ENCODE measurements around the gene C1orf174.

Gene C1orf174

DNA sequence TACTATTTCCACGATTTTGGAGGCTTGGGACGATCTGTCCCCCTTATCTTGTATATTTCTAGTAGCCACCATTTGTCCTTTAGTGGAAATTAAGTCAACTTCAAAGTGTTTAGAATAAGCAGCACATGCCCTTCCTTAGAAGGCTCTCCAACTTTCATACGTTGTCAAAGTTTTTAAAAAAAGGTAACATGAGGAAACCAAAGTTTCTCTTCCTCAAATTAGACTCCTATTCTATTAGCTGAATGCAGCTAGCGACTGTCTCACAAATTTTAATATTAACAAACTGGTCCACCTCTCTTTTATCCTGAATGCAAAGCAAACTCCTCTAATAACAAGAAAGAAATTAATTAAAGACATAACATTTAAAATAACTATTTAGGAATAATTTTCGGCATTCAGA lies 6.9 kb downstream of the C1orf174 start:
- no peak for DNase-seq

DNA sequence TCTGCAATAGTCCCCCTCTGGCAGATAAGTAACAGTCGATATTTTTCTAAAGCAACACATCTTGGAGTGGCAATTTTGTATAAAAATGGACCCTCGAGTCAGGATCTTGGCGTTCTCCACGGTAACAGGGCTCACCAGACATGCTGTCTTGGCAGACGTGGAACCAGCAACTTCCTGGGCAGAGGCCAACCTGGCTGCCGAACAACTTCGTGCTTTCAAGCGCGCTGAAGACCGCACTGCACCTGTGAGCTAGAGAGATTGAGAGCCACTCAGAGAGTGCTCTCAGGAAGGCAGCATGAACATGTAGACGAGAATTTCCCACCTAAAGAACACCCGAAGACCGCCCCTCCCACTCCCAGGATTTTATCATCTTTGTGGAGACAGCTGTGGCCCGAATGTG lies 7.3 kb downstream of the C1orf174 start:
- no peak for DNase-seq

DNA sequence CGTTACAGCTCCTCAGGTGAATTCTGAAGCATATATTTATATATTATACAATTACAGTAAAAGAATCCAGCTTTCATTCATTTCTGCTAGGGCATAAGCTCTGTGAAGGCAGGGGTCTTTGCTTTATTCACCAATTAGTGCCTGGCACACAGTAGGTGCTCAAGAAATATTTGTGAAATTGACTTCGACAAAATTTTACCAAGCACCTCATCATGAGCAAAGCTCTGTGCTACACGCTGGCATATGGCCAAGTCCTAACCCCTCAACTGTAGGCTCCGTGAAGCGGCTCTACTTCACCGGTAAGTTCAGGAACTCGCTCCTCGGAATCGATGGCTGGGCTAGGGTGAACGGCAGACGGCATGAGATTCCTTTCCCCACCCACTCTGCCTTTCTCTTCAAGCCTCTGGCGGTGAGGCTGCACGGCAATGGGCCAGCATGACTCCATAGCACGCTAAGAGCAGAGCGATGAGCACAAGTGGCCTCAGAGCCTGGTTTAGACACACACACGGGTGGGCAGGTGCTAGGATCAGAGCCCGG lies 8.7 kb downstream of the C1orf174 start:
- no peak for DNase-seq

DNA sequence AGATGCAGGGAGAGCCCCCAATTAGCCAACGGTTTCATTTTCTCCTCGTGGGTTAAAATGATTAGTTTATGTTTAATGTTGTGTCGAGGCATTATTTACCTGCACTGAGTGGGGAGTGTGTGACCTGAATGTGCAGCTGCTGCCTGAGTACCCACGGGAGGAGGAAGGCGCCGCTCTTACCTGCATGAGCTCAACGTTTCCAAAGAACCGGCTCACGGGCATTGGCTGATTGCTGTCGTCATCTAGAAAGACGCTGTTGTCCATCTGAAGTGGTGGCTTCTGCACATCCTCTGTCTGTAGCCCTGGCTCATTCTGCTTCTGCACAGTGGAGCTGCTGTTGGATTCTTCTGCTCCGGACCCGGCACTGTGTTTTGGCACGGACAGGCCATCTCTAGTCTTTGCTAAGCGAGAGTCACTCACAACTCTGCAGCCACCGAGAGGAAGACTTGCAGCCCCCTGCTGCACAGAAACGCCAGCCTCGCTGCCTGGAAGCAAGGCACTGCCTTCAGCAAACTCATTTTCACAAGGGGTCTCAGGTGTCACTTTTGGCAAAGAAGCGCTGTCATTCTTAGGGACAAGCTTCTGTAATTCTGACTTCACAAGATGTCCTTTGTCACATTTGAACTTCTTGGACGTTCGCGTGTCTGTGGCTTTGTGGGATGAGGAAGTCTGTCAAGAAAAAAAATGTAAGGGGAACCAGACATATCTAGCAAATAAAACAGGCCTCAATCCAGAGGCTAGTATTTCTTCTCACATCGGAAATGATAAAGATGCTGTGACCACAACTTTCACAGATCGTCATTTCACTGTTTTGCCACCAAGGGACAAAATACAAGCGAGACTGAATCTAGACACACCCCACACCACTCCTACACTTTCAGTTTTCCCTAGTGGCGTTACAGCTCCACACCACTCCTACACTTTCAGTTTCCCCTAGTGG lies 9.4 kb downstream of the C1orf174 start:
- DNase-seq, result no peak

DNA sequence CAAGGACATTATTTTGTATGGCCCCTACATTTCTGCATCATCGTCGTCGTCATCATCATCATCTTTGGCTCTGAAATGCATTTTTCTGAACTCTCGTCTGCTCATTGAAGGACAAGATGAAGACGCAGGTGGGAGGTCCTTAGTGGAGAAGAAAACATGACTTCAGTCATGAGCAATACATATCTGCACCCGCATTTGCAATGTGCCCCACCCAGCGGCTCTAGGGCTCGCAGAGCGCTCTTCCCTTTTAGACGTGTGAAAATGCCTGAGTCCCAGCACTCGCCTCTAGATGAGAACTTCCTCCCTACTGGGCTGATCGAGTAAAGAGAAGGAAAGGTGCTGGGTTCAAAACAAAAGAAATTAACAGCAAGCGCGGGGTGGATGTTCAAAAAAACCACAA lies 10.1 kb downstream of the C1orf174 start:
- no peak for DNase-seq

DNA sequence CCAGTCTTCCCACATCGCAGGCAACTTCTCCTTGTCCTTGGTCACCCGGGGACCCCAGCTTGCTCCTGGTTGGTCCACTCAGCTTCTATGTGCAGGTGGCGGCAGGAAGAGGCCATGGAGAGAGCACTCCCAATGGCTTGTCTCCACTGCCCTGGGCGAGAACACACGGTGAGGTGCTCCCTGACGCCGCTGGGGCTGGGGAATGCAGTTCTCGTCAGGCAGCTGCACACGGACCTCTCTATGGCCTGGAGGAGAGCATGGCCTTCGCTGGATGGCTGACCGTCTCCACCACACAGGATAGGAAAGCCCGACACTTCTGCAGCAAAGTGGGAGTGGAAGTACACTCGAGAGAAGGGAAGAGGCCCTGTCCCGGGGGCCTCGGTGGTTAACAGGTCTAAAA lies 11.8 kb downstream of the C1orf174 start:
- no peak for DNase-seq

DNA sequence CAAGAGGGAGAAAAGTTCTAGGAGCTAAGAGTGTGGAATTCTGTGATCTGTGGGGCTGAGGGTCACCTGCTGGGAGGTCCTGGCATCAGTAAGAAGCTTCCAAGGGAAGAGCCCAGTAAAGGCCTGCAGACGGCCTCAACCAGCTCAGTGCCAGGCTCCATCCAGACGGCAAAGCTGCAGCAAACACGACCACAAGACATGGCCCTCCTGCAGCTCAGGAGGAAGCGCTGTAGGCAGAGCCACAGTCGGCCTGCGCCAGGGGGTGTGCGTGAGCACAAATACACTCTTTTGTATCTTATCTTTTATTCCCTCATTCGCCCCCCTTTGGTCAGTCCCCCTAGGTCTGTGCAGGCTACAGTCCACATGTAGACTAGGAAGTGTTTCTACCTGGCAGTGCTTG lies 13.4 kb downstream of the C1orf174 start:
- DNase-seq, result no peak

DNA sequence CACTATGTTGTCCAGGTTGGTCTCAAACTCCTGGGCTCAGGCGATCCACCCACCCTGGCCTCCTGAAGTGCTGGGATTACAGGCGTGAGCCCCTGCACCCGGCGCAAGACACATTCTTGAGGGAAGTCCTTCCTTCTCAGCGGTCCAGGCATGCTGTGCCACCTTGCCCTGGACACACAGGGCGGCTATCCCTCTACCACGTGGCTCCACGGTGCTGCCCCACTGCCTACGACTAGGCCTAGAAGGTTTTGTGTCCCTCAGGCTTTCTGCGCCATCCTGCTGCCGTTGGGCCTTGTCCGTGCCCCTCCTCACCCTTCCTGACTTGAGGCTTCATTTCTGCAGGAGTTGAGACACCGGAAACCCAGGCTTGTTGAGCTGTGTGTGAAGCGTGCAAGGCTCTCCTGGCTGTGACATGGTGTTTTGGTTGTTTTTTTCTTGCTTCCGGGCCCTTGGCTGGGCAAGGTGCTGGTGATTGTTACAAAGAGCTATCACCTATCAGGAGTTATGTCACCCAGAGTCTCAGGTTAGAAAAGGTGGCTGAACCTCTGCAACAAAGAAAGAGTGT lies 13.9 kb downstream of the C1orf174 start:
- DNase-seq, result no peak

DNA sequence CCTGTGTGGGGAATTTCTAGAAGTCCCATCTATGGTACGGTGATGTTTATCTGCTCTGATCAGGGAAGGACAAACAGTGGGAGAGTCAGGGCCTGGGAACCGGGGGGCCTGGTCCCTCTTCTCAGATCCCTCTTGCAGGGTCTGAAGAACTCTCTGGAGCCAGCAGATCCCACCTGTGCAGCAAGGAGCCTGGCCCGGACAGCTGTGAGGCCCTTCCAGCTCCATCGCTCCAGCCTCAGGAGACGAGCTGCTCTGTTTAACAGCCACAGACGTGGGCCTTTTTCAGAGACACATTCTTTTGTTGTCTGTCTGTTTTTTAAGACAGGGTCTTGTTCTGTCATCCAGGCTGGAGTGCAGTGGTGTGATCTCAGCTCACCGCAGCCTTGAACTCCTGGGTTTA lies 14.5 kb downstream of the C1orf174 start:
- no peak for DNase-seq

DNA sequence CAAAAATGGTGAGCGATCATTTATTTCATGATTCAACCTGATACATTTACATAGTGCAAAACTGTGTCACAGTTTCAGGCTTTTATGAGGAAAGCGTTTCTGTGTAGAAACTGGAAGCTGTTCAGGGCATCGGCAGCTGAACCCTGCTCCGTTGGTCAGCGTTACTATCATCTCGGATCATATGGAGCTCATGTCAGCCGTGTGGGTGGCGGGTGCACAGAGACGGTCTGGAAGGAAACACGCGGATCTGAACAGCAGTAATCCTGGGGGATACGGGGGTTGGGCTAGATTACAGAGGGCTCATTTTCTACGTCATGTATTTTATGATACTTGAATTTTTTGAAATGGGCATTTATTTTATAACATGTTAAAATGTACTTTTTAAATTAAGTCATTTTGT lies 15.1 kb downstream of the C1orf174 start:
- no peak for DNase-seq

DNA sequence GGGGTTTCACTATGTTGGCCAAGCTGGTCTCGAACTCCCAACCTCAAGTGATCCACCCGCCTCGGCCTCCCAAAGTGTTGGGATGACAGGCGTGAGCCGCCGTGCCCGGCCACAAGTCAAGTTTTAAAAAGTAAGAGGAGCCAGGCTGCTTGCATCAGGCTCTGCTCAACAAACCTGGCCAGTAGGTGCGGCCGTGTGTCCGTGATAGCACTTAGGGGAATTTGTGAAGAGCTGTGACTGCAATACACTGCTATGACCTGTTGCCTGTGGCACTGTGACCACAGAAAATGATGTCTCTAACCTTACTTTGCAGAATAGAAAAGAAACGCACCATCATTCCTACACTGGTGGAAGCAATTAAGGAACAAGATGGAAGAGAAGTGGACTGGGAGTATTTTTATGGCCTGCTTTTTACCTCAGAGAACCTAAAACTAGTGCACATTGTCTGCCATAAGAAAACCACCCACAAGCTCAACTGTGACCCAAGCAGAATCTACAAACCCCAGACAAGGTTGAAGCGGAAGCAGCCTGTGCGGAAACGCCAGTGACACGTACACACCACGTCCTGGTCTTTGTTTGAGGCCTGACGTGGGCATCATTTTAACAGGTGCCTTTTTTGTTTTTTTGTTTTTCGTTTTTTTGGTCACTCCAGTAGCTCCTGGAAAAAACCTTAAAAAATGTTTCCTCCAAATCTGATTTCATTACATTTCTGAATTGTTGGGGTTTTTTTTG lies 16.7 kb downstream of the C1orf174 start:
- DNase-seq, result no peak

DNA sequence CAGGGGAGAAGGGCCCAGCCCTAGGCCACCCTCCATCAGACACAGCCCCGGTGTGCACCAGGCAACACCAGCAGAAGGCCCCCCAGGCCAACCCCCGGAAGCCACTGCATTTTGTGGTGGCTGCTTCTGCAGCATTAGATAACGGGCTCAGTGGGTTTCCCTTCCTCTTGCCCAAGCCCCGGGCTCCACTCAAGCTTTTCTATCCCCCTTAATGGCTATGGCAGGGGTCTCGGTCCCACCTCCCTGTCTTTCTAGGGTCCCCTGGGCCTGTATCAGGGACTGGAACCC lies 18.9 kb downstream of the C1orf174 start:
- no peak for DNase-seq

DNA sequence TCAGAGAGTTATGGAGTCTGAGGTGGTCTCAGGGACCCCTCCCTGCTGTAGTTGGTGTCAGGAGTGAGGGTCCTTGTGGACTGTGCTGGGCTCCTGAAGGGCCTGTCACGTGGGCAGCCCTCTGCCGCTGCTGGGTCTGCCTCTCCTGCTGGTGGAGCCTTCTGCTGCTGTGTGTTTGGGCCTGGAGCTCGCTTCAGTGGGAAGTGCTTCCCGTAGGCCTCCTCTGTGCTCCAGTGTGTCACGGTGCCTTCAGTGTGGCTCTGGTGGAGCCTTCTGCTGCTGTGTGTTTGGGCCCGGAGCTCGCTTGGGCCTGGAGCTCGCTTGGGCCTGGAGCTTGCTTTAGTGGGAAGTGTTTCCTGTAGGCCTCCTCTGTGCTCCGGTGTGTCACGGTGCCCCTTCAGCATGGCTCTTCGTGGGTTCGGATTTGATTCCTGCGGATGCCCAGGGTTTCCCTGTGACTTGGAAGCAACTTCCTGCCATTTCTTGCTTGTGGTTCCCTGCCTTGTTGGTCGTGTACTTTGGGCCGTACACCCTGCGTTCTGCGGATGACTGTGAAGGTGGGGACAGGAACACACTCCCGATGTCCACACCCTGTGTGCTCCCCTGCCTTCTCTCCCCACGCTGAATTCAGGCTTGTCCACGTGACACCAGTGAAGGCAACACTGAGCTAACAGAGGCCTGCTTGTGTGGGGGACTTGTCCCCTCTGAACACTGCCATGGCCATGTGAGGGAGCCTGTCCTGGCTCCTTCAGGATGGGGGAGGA lies 19.5 kb downstream of the C1orf174 start:
- no peak for DNase-seq

DNA sequence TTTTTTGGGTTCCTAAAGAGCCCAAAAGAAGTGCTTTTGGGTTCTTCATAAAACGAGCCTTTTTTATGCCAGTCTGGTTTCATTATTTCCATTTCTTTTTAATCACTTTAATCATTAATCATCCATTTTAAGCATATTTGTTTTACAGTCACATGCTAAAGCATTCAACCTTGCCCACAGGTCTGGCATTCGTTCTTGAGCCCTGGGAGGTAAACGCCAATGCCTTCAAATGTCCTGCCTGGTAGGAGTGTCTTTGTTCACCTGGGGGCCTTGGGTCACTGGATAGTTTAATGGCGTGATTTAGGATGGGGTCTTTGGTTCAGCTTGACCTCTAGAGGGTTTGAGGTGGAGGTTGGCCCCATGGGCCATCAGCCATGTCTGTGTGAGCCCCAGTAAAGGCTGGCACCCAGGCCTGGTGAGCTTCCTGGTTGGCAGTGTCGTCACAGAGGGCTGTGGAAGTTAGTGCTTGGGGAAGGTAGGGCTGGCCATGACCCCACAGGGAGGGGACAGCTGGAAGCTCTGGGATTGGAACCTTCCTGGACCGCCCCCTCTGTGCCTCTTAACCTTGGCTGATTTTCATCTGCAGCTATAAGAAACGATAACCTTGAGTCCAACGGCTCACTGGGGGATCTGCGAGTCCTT lies 20.2 kb downstream of the C1orf174 start:
- no peak for DNase-seq

DNA sequence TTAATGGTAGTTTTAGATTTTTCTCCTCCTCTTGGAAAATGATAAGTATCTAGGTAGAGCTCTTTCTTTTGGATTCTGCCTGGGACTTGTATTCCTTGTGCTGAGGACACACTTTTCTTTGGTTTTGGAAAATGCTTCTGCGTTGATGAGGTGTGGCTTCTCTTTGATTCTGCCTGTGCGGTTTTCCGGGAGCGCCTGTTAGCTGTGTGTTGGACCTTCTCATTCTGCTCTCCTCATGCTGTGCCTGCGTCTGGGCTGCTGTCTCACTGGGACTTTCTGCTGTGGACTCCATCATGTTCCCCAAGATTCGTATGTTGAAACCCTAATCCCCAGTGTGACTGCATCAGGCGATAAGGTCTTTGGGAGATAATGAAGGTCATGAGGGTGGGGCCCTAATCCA lies 21.0 kb downstream of the C1orf174 start:
- DNase-seq, result no peak

DNA sequence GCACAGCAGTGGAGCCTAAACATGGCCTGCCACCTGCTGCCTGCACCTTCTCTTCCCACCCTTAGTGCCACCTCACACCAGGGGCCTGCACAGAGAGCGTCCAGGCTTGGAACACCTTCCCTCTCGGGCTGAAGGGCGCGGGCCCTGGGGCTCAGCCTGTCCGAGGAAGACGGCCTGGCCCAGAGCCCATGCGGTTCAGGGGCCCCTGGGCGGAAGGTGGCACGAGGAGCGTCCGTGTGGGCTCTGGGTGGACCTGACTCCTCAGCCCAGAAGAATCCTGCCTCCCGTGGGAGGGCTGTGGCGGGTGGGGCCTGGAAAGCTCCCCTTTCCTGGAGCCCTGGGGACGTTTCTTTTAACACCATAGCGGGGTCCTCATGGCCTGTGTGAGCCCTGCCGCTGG lies 23.4 kb downstream of the C1orf174 start:
- DNase-seq, result no peak

DNA sequence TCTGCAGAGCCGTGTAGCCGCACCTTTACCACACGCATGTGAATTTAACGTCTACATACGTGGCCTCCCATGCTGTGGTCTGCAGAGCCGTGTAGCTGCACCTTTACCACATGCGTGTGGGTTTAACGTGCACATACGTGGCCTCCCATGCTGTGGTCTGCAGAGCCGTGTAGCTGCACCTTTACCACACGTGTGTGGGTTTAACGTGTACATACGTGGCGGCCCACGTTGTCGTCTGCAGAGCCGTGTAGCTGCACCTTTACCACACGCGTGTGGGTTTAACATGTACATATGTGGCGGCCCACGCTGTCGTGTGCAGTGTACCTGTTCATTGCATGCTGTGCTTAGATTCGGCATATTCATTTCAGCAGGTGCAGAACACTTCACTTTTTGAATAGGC lies 25.3 kb downstream of the C1orf174 start:
- no peak for DNase-seq

DNA sequence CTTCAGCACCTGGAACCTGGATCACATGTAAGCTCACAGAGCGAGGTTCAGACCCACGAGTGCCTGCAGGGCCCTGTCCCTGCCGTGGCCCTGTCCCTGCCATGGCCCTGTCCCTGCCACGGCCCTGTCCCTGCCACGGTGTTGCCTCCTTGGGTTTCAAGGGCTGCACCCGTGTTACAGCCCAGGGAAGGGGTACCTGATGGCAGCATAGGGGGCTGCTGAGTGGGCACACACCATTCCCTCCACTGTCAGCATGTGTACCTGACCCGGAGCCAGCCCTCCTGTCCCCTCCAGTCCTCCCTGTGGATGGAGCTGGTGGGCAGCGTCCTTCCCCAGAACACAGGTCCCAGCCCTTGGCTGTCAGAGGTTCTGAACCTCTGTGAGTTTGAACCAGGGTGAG lies 27.5 kb downstream of the C1orf174 start:
- no peak for DNase-seq

DNA sequence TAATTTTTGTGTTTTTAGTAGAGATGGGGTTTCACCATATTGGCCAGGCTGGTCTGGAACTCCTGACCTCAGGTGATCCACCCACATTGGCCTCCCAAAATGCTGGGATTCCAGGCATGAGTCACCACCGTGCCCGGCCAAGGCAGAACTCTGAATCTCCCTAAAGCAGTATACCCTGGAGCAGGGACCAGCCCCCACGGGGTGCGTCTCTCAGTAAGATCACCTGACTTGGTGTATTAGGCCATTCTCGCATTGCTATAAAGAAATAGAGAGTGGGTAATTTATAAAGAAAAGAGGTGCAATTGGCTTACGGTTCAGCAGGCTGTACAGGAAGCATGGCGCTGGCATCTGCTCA lies 28.6 kb downstream of the C1orf174 start:
- DNase-seq, result no peak

DNA sequence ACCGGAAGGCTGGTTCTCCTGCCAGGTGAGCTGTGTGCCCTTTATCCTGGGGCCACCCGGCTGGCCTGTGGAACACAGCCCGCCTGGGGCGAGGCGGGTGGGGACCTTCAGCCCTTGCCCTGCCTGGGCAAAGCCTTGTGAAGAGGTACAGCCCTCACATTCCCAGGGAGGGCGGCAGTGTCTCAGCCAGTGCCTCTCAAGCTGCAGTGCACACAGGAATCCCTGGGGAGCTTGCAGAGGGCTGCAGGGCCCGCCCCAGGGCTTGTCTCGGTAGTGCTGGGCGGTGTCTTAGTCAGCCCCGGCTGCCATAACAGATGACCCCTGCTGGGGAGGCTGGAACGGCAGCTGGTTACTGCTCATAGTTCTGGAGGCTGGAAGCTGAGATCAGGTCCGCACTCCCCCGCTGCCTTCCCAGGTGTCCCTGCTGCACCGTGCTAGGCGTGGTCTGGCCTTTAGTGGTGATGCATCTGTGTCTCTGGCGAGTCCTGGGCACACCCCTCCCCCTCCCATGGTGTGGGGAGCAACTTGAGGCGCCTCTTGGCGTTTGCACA lies 30.2 kb downstream of the C1orf174 start:
- DNase-seq, result no peak

DNA sequence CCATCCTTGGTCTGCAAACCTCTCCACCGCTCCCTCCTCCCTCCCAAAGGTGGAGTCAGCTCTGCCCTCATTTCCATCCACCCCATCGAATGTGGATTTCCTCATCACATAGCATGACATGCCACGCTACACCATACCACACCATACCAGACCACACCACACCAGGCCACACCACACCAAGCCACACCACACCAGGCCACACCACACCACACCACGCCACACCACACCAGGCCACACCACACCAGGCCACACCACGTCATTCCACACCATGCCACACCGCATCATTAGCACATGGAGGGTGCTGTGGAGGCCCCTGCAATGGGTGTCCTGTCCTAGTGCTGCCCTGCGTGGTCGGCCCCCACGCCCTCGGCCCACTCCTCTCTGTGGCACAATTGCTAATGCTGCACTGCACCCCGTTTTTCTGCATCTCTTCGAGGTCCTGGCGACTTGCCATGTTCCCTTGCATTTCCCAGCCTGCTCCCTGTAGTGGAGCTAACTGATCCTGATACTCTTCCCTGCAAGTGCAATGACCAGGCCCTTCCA lies 31.5 kb downstream of the C1orf174 start:
- DNase-seq, result no peak

DNA sequence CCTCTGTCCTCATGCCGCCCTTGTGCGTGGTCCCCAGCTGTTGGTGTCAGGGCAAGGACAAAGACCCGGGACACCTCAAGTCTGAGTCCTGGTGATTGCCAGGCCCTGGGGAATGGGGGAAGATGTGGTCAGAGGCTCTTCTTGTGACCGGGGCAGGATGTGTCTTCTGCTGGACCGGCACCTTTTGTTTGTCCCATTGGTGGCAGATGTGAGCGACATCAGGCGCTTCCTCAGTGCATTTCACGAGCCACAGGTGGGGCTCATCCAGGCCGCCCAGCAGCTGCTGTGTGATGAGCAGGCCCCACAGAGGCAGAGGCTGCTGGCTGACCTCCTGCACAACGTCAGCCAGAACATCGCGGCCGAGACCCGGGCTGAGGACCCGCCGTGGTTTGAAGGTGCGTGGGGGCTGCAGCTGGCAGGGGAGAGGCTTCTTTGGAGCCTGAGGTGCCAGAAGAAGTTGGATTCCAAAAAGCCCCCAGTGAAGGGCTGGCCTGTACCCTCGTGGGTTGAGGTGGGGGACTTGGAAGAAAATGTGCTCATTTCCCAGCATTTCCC lies 34.4 kb downstream of the C1orf174 start:
- no peak for DNase-seq

Data from NCI-H2029 (cell line).